GM19023 (cell line): Measurements from ENCODE around the gene RP2.
A peak's percentile ranks its signal among the peaks of the same experiment; 100 is the strongest.

Experiments
- ATAC-seq: cut with Tn5 transposase; IDR thresholded peaks from one replicate; pipeline ENCODE4 v1.9.1; 2021; ENCODE audit warnings: mild to moderate bottlenecking, moderate library complexity; ENCODE audit not compliant: unreplicated experiment

Gene RP2

DNA sequence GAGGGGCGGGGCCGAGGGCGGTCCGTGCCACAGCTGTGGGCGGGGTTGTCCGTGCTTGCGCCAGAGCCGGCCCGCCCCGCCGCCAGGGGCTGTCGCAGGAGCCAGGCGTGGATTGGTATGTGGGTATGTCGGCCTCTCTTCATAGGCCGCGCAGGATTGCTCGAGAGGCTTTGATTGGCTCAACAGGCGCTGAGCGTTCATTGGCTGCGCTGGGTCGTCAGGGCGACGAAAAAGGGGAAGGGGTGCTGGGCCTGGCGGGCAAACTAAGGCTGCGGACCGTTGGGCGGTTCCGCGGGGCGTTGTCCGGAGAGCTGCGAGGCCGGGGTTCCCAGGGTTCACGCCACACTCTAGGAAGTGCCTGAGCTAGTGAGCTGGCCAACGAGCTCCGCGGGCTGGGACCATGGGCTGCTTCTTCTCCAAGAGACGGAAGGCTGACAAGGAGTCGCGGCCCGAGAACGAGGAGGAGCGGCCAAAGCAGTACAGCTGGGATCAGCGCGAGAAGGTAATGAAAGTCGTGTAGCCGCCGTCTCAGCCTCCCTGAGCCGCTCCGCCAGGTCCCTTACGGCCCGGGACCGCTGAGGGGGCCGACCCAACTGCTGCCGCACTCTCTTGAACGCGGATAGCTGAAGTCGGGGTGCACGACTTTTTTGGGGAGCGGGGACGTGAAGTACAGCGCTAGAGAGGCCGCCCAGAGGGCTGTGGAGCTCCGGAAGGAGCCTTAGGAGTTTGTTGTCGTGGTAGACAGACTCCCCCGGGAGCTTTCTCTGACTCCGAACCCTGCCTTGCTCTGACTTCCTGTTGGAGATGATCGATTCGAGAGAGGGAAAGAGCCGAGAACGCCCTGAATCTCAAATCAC lies at the start of gene RP2:
Gene RP2, plus strand, starts transcription at position 343 of the 857 bp plus-strand sequence. Its CDS starts 58 bp downstream, at position 401.
- peak; percentile 92 for ATAC-seq

- ATAC-seq, result no peak
Observed at GRCh38 chrX:46788902-46789301, 47.9 kb upstream of the RP2 start.

DNA sequence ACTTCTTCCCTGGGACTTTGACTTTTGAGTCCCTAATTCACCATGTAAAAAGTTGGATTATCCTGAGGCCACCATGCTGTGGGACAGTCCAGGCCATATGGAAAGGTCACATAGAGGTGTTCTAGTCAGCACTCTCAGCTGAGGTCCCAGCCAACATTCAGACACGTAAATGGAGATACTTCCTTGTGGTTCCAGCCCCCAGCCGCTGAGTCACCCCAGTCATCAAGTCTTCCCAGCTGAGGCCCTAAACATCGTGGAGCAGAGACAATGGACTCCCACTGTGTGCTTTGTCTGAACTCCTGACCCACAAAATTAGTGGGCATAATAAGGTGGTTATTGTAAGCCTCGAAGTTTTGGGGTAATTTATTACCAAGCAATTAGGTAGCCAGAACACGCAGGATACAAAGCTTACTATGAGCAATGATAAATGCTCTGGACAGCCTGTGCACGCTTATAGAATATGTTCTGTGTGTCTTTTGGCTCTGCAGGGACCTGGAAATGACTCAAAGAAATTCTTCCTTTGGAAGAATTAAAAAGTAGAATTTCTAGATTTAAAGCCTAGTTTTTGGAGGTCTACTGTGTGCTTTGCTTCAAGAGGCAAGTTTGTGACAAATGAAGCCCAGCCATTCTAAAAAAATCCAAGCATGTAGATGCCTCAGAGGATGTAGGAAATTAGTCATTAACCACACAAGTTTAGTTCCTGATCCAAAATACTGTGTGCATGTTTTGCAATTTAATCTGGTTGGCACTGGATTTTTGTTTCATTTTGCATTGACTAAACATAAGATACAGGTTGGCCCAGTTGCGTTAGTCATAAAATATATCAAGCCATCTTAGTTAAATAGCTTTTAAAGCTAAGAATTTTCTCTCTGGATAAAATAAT lies 44.7 kb upstream of the RP2 start:
- ATAC-seq, result peak; percentile 45

GRCh38 chrX:46792810-46793188 lies 44.0 kb upstream of the RP2 start:
- ATAC-seq, result no peak

GRCh38 chrX:46793386-46794143 lies 43.3 kb upstream of the RP2 start:
- no peak for ATAC-seq

GRCh38 chrX:46796574-46797191 lies 40.2 kb upstream of the RP2 start:
- peak; percentile 65 for ATAC-seq

- ATAC-seq, result no peak
Observed at GRCh38 chrX:46803140-46803539, 33.7 kb upstream of the RP2 start.

GRCh38 chrX:46805270-46805669 lies 31.6 kb upstream of the RP2 start:
- ATAC-seq, result no peak

DNA sequence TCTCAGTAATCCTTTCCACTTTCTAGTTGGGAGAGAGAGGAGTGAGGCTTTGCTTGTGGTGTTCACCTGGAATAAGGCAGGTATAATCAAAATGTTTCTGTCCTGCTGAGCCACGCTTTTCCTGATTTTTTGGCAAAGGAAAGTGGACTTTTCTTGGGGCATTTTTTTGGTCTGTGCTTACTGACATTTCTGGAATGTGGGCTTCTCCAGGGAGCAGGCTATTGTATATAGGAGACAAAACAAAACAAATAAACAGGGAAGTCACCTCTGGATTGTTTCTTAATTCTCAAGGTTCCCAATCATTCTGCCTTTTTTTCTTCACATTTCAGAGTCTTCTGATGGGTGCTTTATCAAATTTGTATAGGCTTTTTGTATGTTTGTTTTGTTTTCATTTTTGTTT lies 25.7 kb upstream of the RP2 start:
- ATAC-seq, result no peak

DNA sequence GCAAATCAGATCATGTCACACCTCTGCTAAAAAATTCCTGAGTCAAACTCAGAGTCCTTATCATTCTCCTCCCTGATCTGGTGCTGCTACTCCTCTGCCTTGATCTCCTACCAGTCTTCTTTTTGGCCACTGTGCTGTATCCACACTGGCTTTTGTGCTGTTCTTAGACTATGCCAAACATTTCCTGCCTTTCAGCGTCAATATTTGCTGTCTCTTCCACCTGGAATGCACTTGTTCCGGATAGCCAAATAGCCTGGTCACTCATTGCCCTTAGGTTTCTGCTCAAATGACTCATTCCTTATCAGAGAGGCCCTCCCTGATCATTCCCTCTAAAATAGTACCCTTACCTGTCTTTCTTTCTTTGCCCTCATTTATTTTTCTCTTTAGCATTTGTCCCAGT lies 24.4 kb upstream of the RP2 start:
- no peak for ATAC-seq

DNA sequence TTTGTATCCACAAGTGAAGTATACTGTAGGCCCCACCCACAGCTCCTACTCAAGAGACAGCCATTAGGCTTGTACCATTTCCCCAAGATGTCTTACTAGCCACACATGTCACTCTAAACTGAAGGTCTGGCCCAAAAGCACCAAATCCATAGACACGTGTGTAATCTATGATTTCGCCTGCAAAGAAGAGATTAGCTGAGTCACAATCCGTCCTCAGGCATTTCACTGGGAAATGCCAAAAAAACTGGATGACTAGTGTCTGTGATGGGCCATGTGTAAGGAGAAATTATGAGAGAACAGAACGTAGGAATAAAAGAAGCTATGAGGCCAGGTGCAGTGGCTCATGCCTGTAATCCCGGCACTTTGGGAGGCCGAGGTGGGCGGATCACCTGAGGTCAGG lies 21.9 kb upstream of the RP2 start:
- no peak for ATAC-seq

GRCh38 chrX:46819136-46819535 lies 17.7 kb upstream of the RP2 start:
- no peak for ATAC-seq

DNA sequence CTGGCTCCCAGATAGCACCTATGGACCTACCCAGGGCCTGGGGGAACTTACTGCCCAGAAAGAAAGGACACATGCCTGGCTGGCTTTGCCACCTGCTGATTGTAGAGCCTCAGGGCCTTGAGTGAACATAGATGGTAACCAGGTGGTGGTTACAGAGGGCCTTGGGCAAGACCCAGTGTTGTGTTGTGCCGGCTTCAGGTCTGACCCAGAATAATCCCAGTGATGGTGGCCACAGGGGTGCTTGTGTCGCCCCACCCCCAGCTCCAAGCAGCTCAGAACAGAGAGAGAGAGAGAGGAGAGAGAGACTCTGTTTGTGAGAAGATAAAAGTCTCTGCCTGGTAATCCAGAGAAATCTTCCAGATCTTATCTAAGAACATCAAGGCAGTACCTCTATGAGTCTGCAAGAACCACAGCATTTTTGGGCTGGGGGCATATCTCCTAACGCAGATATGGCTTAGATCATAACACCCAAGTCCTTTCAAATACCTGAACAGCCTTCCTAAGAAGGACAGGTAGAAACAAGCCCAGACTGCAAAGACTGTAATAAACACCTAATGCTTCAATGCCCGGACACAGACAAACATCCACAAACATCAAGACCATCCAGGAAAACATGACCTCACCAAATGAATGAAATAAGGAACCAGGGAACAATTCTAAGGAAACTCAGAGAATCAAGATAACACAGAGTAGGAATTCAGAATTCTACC lies 16.3 kb upstream of the RP2 start:
- ATAC-seq, result no peak

GRCh38 chrX:46823481-46823880 lies 13.4 kb upstream of the RP2 start:
- ATAC-seq, result no peak

- no peak for ATAC-seq
Observed at GRCh38 chrX:46831765-46832327, 5.0 kb upstream of the RP2 start.

DNA sequence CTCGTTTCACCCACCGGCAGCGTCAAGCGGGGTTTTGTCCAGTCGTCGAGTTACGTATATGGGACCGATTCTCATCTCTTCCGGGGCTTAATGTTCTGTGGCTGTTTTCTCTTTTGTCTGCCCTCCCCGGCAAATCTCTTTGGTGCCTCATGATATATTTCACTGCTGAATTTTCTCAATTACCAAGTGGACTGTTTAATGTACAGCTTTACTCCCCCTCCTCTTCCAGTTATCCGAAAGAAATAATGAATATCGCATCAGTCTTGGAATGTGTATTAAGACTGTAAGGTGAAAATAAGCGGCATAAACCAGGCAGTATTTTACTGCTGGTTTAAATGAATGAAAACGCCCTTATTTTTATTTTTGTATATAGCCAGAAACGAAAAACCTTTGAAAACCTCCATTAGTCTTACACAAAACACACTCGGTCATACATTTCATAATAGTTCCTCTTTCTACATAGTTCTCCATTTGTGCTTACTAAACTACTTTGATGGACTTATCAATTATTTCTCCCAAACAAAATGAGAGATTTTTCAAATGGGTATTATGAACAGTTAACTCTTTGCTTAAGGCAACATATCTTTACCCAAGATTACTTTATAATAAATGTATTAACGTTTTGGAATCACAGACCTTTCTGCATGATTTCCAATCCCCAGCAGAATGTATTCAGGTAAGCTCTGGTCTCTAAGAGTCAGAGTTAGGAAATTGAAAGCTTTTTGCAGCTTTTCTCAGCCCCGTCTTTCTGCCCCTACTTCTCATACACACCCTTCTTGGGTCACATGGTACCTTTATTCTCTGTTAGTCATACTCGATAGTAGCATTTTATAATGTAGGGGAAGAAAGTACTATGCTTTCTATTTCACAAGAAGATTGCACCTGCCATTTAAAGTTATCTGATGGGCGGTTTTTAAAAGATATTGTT lies 979 bp downstream of the RP2 start:
- ATAC-seq, result no peak

GRCh38 chrX:46838486-46838870 lies 1.6 kb downstream of the RP2 start:
- ATAC-seq, result no peak

DNA sequence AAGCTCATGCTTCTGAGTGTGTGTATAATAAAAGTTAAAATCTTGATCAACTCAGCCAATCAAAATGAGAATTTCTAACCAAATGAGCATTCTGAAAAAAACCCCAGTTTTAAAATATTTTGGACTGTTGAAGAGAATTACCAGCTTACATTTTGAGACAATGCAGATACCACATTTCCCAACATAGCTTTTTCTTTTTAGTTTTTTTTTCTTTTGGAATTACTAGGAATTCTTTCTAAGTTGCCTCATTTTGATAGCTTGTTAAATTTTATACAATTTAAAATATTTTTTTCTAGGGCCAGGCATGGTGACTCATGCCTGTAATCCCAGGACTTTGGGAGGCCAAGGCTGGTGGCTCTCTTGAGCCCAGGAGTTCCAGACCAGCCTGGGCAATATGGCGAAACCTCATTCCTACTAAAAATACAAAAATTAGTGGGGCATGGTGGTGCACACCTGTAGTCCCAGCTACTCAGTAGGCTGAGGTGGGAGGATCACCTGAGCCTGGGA lies 2.2 kb downstream of the RP2 start:
- ATAC-seq, result no peak

DNA sequence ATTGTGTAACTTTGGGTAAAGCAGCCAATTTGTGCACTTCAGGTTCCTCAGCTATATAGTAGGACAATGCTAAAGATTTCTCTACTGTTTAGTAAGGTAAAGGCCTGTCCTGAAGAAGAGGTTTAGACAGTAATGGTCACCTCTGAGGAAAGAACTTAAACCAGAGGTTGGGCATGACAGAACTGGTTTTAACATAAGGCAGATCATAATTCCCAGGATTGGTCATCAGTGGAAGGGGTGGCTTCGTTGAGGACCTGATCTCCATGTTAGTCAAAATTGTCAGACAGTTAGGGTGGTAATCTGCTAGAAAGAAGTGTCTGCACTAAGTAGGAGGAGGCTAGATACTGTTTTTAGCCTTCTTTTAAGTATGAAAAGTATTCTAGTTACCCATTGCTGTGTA lies 4.1 kb downstream of the RP2 start:
- ATAC-seq, result no peak
